Fibroblast of gingiva (primary cell): Measurements from ENCODE around the gene SEC31A.
"Not testable (repeated sequence)": the region's sequence is repeated elsewhere in the genome, so short reads cannot be mapped to it uniquely, and the experiment has no call there.

ENCODE experiments used
- DNase-seq: peaks from one replicate; pipeline ENCODE4 v3.0.0-alpha.2; 2011; ENCODE audit warnings: low read depth

SEC31A gene

GRCh38 chr4:82892467-82892802, 1.5 kb upstream of the SEC31A start:
- no peak for DNase-seq

- no peak for DNase-seq
Observed at GRCh38 chr4:82891707-82892466, 934 bp upstream of the SEC31A start.

GRCh38 chr4:82890528-82890900, 439 bp downstream of the SEC31A start:
- no peak for DNase-seq

DNA sequence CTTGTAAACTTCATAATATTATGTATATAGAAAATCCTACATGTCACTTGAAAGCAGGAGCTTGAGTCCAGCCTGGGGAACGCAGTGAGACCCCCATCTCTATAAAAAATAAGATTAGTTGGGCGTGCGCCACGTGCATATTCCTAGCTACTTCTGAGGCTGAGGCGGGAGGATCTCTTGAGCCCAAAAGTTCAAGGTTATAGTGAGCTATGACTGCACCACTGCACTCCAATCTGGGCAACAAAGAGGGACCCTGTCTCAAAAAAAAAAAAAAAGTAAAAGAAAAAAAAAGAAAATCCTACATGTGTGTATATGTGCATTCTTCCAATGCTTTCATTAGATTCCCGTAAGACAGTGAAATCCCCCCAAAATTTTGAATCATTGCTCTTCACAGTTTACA, 1.7 kb downstream of the SEC31A start:
- DNase-seq = no peak

- no peak for DNase-seq
Observed at GRCh38 chr4:82886147-82886942, 4.6 kb downstream of the SEC31A start.

GRCh38 chr4:82885410-82885809, 5.5 kb downstream of the SEC31A start:
- no peak for DNase-seq

GRCh38 chr4:82868572-82868971, 22.4 kb downstream of the SEC31A start:
- no peak for DNase-seq

GRCh38 chr4:82866706-82867385, 24.1 kb downstream of the SEC31A start:
- DNase-seq = no peak

GRCh38 chr4:82866033-82866432, 24.9 kb downstream of the SEC31A start:
- DNase-seq = not testable (repeated sequence)

GRCh38 chr4:82865592-82865991, 25.4 kb downstream of the SEC31A start:
- peak; percentile 87 for DNase-seq

- DNase-seq = no peak
Observed at GRCh38 chr4:82864336-82864979, 26.5 kb downstream of the SEC31A start.

DNA sequence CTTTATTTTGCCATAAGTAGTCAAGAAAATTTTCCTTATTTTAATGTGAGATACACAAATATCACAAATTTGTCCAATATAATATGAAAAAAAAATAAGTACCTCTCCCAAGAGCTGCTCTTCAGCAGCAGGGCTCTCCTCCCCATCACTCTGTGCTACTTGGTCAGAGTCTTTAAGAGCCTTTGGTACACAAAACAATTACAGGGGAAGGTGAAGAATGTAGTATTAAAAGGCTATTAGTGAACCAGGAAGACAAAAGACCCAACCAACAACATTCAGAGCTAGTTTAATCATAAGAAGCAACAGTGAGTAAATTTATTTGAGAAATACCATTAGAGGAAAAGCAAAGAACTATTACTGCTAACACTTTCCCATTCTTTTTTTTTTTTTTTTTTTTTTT, 29.4 kb downstream of the SEC31A start:
- DNase-seq = no peak

GRCh38 chr4:82860487-82860886, 30.5 kb downstream of the SEC31A start:
- DNase-seq = not testable (repeated sequence)

DNA sequence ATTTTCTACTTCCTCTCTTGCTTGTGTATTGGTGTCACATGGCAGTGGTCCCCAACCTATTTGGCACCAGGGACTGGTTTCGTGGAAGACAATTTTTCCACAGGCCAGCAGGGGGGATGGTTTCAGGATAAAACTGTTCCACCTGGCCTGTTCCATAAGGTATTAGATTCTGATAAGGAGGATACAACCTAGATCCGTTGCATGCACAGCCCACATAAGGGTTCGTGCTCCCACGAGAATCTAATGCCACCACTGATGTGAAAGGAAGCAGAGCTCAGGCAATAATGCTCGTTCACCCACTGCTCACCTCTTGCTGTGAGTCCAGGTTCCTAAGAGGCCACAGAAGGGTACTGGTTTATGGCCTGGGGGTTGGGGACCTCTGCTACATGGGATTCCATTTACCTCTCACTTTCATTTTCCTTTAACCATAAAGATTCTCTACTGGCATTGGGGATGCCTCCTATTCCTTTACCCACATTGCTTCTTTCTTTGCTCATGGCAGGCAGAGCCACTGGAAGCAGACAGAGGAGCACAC, 38.1 kb downstream of the SEC31A start:
- DNase-seq = no peak

GRCh38 chr4:82851885-82852750, 38.8 kb downstream of the SEC31A start:
- DNase-seq = peak; percentile 30

DNA sequence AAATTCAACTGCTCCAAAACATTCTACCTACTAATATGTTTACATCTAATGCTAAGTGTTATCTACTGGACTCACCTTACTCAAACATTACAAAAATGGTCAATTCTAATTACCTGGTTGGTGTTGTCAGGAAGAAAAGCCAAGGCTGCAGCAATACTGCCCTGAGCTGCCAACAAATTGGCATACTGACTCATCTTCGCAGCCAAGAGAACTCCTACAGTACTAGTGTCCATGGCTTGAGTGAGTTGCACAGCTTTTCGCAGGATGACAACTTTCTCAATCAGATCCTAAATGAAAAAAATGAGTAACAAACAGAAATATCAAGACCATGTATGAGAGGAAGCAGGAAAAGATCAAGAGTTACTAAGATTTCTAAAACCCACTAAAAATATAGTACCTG, 39.6 kb downstream of the SEC31A start:
- DNase-seq = no peak

GRCh38 chr4:82850684-82851083, 40.3 kb downstream of the SEC31A start:
- DNase-seq = peak; percentile 58

- DNase-seq = no peak
Observed at GRCh38 chr4:82848706-82849105, 42.2 kb downstream of the SEC31A start.

- no peak for DNase-seq
Observed at GRCh38 chr4:82842593-82842992, 48.4 kb downstream of the SEC31A start.

GRCh38 chr4:82839624-82840023, 51.3 kb downstream of the SEC31A start:
- DNase-seq = no peak

DNA sequence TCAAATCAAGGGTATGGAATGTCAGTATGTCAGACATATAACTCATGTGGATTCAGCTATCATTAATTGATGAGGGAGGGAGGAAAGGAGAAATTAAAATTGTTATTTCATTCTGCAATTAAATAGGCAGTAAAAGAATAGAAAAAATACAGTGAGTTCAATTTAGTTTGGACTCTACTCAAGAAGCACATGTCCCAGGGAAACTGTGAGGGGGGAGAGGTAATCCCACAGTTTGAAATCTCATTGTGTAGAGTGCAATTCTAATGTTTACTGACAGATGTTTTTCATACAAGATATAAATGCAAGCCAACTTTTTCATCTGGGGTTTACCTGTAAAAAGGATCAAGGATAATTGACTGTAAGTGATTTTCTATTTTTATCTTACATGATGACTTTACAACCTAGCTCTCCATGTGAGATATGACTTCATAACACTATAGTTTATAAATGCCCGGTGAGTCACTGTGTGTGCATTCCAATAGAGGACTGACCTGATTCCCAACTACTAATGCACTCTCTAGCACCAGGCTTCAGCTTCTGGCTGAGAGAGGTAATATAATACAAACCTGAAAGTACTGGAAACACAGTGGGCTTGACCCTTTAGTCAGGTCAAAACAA, 57.1 kb downstream of the SEC31A start:
- peak; percentile 57 for DNase-seq
